GM19468 (cell line): ENCODE data around the gene TTLL11.
"Not testable (repeated sequence)": the region's sequence is repeated elsewhere in the genome, so short reads cannot be mapped to it uniquely, and the experiment has no call there.

Experiments used
- ATAC-seq: cut with Tn5 transposase; IDR thresholded peaks from one replicate; pipeline ENCODE4 v1.9.1; 2021; ENCODE audit warnings: mild to moderate bottlenecking, moderate library complexity, moderate number of reproducible peaks; ENCODE audit not compliant: unreplicated experiment; ENCODE audit errors: extremely low read depth

Gene TTLL11

GRCh38 chr9:122087406-122088200 lies 5.5 kb downstream of the TTLL11 start:
- no peak for ATAC-seq

- no peak for ATAC-seq
Measured at GRCh38 chr9:122086873-122087272, 6.2 kb downstream of the TTLL11 start.

GRCh38 chr9:122085260-122085659 lies 7.8 kb downstream of the TTLL11 start:
- ATAC-seq = no peak

- ATAC-seq = no peak
Measured at GRCh38 chr9:122084026-122084675, 9.0 kb downstream of the TTLL11 start.

- ATAC-seq = no peak
Measured at GRCh38 chr9:122080986-122081385, 12.1 kb downstream of the TTLL11 start.

GRCh38 chr9:122078557-122078956 lies 14.6 kb downstream of the TTLL11 start:
- no peak for ATAC-seq

- ATAC-seq = no peak
Measured at GRCh38 chr9:122076773-122077172, 16.3 kb downstream of the TTLL11 start.

- ATAC-seq = no peak
Measured at GRCh38 chr9:122076117-122076516, 17.0 kb downstream of the TTLL11 start.

- no peak for ATAC-seq
Measured at GRCh38 chr9:122075135-122076030, 17.7 kb downstream of the TTLL11 start.

GRCh38 chr9:122071715-122072114 lies 21.4 kb downstream of the TTLL11 start:
- no peak for ATAC-seq

GRCh38 chr9:122070728-122071515 lies 22.2 kb downstream of the TTLL11 start:
- no peak for ATAC-seq

GRCh38 chr9:122066680-122067079 lies 26.4 kb downstream of the TTLL11 start:
- not testable (repeated sequence) for ATAC-seq

GRCh38 chr9:122065923-122066629 lies 27.0 kb downstream of the TTLL11 start:
- no peak for ATAC-seq

GRCh38 chr9:122060481-122060880 lies 32.6 kb downstream of the TTLL11 start:
- ATAC-seq = no peak

GRCh38 chr9:122059955-122060324 lies 33.2 kb downstream of the TTLL11 start:
- ATAC-seq = no peak

- no peak for ATAC-seq
Measured at GRCh38 chr9:122059214-122059954, 33.7 kb downstream of the TTLL11 start.

GRCh38 chr9:122058709-122059108 lies 34.4 kb downstream of the TTLL11 start:
- ATAC-seq = no peak

- ATAC-seq = no peak
Measured at GRCh38 chr9:122058051-122058450, 35.1 kb downstream of the TTLL11 start.

GRCh38 chr9:122057211-122057610 lies 35.9 kb downstream of the TTLL11 start:
- ATAC-seq = no peak
